Testis (tissue), 3 donors: ENCODE results near the gene CCDC184. TPM values are rescaled to one million over a fixed set of nuclear protein-coding genes. Genes with fewer than 3 reads are reported as not detected.

ENCODE experiments used
- DNase-seq: peaks from one replicate; pipeline ENCODE4 v3.0.0-alpha.2; 2019
- H3K27ac ChIP-seq, 2 donors: fragments of 200-600 bp; sonication (generic); one replicate each; pipeline ENCODE4 v1.5.1; 2019
- H3K27me3 ChIP-seq: fragments of 200-600 bp; sonication (generic); one replicate; pipeline ENCODE4 v1.5.1; 2019
- H3K36me3 ChIP-seq: fragments of 200-600 bp; sonication (generic); one replicate; pipeline ENCODE4 v1.5.1; 2017; ENCODE audit warnings: low read depth; ENCODE audit errors: missing control alignments
- H3K4me1 ChIP-seq: fragments of 200-600 bp; sonication (generic); one replicate; pipeline ENCODE4 v1.5.1; 2019
- H3K4me3 ChIP-seq, 2 donors: fragments of 200-600 bp; sonication (generic); one replicate each; pipeline ENCODE4 v1.5.1; 2017 to 2019
- H3K9me3 ChIP-seq: fragments of 200-600 bp; sonication (generic); one replicate; pipeline ENCODE4 v1.5.1; 2017
- POLR2A ChIP-seq: fragments of 450-650 bp; IDR thresholded peaks from one replicate; pipeline ENCODE4 v1.6.1; 2017; ENCODE audit warnings: antibody characterized with exemption, mild to moderate bottlenecking, moderate library complexity
- WGBS, 2 donors: methylation state at CpG; one replicate each; pipeline ENCODE4 v1.1.5; 2018; 5-methylcytosine and 5-hydroxymethylcytosine counted together
- intact Hi-C: fragments of 100-400 bp; cut with DNase I; formaldehyde crosslinking; loops from one replicate; pipeline ENCODE4 v1.15.1; 2023; ENCODE audit warnings: low total_unique reads
- polyA plus RNA-seq: library from polyadenylated mRNA; stranded (reverse); fragments of 350-450 nt; fragmentation: Illumina TruSeq; extraction: RNeasy Lipid Tissue Mini Kit (QIAGEN cat#74804); gene quantifications from one replicate; pipeline ENCODE4 v1.2.3, GENCODE V29; 2014; ENCODE audit warnings: low read depth, low replicate concordance; ENCODE audit not compliant: insufficient read depth
- total RNA-seq, 2 donors: library from RNA; depleted of rRNA; stranded (reverse); fragments of >200 nt; gene quantifications; one replicate each; pipeline ENCODE4 v1.2.3, GENCODE V29; 2016
- TF ChIP-seq, protein P1 (sequence below), 3 experiments: fragments of 450-650 bp in 2 of 3; fragments of 200-600 bp in 1 of 3; sonication (generic) in 1 of 3; IDR thresholded peaks; one replicate each; pipeline ENCODE4 v1.5.1; 2016 to 2019; ENCODE audit warnings: antibody characterized with exemption in 3 of 3, mild to moderate bottlenecking in 2 of 3, moderate library complexity in 1 of 3

The CCDC184 gene
- total and polyA plus RNA-seq, 3 donors from 2014 or later: 6.9 to 8.0 (median 7.8) TPM

DNA sequence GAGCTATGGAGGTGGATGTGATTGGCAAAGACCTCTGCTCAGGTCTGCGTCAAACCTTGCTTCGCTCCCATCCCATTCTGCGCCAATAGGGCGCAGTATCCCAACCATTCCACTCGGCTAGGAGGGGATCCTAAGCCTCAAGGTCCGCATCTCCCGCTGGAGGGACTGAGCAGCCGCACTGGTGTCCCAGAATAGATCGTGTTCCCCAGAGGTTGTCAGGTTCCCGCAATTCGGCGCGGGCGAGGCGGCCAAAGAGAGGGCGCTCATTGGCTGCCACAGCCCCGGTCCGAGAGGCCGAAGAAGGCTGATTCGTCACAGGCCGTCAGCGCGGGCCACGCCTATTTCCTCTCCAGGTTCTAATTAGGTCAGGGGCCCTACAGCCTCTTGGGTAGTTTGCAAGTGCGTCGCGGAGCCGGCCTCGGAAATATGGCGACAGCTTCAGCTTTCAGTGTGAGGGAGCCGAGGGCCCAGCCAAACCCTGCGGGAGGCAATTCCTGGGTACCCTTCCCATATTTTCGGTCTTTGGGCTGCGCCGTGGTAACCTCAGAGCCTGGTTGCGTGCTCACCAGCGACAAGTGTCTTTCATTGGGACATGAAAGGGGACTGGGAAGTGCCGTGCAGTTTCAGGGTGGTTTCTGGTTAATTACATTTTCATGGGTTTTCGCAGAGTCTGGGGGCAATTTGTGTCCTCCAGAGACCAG is 14.7 kb downstream of the CCDC184 start:
- Histone ChIP-seq H3K9me3 (no peaks in the 10 kb centered on the region), H3K27ac (peak overlapping the region; percentile 96 to 98), H3K27me3 (no peaks in the 10 kb centered on the region), H3K4me3 (peak overlapping the region; percentile 76 to 88), H3K4me1 (peaks cover 5% of the 10 kb centered on the region), H3K36me3 (no peaks in the 10 kb centered on the region)
- intact Hi-C loops: no loop called here
- TF ChIP-seq, protein P1, sequence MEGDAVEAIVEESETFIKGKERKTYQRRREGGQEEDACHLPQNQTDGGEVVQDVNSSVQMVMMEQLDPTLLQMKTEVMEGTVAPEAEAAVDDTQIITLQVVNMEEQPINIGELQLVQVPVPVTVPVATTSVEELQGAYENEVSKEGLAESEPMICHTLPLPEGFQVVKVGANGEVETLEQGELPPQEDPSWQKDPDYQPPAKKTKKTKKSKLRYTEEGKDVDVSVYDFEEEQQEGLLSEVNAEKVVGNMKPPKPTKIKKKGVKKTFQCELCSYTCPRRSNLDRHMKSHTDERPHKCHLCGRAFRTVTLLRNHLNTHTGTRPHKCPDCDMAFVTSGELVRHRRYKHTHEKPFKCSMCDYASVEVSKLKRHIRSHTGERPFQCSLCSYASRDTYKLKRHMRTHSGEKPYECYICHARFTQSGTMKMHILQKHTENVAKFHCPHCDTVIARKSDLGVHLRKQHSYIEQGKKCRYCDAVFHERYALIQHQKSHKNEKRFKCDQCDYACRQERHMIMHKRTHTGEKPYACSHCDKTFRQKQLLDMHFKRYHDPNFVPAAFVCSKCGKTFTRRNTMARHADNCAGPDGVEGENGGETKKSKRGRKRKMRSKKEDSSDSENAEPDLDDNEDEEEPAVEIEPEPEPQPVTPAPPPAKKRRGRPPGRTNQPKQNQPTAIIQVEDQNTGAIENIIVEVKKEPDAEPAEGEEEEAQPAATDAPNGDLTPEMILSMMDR (IDR thresholded peaks at IDR 0.05): peak in 1 of 3 experiments; percentile 24
- peak; percentile 68 for TF ChIP-seq POLR2A
- peak; percentile 99 for DNase-seq
- 2% methylated on average over 26 to 38 of the region's 39 CpGs for WGBS, 2 donors

DNA sequence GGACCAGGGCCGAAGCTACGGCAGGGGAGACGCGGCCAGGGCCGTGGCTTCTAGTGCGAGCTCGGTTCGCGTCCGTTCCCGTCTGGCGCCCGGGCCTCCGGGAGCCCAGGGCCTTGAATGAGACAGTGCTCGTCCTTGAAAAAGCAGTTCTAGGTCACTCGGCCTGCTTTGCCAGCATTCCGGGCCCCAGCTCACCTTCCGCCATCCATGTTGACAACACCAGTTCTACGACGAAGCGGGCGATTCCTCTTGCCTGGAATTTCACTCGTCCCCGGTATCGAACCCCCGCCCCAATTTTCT is 15.2 kb downstream of the CCDC184 start:
- no peaks in the 10 kb centered on the region for H3K27me3 ChIP-seq
- 5 to 9% methylated on average over 12 to 26 of the region's 26 CpGs for WGBS, 2 donors
- TF ChIP-seq, protein P1 (IDR thresholded peaks at IDR 0.05): no peak
- no peak for TF ChIP-seq POLR2A
- peak overlapping the region; percentile 76 to 88 for H3K4me3 ChIP-seq
- no peaks in the 10 kb centered on the region for H3K9me3 ChIP-seq
- peak; percentile 72 for DNase-seq
- H3K4me1 ChIP-seq: peaks cover 5% of the 10 kb centered on the region
- no peaks in the 10 kb centered on the region for H3K36me3 ChIP-seq
- H3K27ac ChIP-seq: peak overlapping the region; percentile 96 to 98
- intact Hi-C loops: no loop called here

DNA sequence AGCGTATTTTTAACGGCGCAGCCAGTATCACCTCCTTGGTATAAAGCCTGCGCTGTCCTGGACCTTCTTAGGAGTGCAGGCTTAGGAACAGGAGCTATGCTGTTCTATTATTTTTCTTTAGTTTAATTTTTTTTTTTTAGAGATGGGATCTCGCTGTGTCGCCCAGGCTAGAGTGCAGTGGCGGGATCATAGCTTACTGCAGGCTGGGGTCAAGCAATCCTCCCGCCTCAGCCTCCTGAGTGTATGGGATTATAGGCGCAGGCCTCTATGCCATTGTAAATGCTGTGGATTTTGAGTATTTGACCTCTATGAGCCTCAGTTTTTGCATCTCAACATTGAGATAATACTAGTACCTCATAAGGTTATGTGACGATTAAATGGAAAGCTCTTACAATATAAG is 15.5 kb downstream of the CCDC184 start:
- no peak for TF ChIP-seq POLR2A
- TF ChIP-seq, protein P1 (IDR thresholded peaks at IDR 0.05): no peak
- intact Hi-C loops: no loop called here
- Histone ChIP-seq H3K4me3 (peak overlapping the region; percentile 76 to 88), H3K36me3 (no peaks in the 10 kb centered on the region), H3K4me1 (peaks cover 5% of the 10 kb centered on the region), H3K9me3 (no peaks in the 10 kb centered on the region), H3K27me3 (no peaks in the 10 kb centered on the region), H3K27ac (peak overlapping the region; percentile 96 to 98)
- WGBS, 2 donors: 41 to 42% methylated on average over 10 of the region's 10 CpGs
- DNase-seq: no peak

DNA sequence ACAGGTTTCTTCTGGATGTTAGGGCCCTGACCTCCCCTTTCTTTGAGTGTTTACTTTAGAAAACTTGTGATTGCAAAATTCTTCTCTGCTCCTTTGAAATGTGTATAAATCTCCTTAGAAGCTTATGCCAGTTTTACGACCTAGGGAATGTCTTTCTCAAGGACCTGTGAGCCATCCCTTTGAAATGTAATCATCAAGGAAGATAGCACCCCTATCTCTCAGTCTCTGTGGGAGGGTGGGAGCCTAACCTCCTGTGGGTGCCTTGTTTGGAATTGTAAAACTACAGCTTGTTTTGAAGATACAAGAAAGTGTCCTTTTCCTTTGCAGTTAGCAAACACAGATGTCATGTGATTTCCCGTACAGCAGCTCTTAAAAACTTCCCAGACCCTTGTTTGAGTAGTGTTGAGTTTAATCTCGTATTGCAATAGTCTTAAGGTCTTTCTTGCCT is 16.4 kb downstream of the CCDC184 start:
- peak overlapping the region; percentile 96 to 98 for H3K27ac ChIP-seq
- H3K36me3 ChIP-seq: no peaks in the 10 kb centered on the region
- peaks cover 5% of the 10 kb centered on the region for H3K4me1 ChIP-seq
- 47% methylated on average over 3 of the region's 3 CpGs for WGBS, 2 donors
- no peaks in the 10 kb centered on the region for H3K27me3 ChIP-seq
- peak; percentile 30 for DNase-seq
- H3K4me3 ChIP-seq: no peak overlapping the region
- intact Hi-C loops: no loop called here
- no peaks in the 10 kb centered on the region for H3K9me3 ChIP-seq
- no peak for TF ChIP-seq POLR2A
- TF ChIP-seq, protein P1 (IDR thresholded peaks at IDR 0.05): no peak

DNA sequence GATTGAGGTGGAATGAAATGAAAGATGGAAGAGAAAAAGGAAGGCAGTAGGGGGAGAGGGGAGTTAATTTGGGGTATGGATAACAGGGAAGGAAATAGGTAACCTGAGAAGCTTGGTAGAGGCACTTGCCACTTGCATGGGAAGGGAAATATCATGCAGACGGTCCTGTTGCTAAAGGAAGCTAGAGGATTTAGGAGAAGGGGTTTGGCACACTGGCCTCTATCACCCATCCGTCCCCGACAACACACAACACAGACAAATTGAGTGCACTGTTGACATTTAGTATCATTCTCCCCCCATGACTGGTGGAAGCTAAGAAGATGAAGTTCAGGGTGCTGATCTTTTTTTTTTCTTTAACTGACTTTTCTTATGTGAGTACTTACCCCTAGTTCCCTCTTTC is 17.6 kb downstream of the CCDC184 start:
- H3K27me3 ChIP-seq: no peaks in the 10 kb centered on the region
- no peak for DNase-seq
- H3K36me3 ChIP-seq: no peaks in the 10 kb centered on the region
- H3K4me1 ChIP-seq: peaks cover 5% of the 10 kb centered on the region
- H3K4me3 ChIP-seq: no peak overlapping the region
- WGBS, 2 donors: 73 to 88% methylated on average over 3 of the region's 3 CpGs
- H3K9me3 ChIP-seq: no peaks in the 10 kb centered on the region
- intact Hi-C loops: no loop called here
- TF ChIP-seq, protein P1 (IDR thresholded peaks at IDR 0.05): no peak
- TF ChIP-seq POLR2A: no peak
- H3K27ac ChIP-seq: peak overlapping the region in 1 of 2 donors; percentile 10
